HUES48 (cell line): Measurements from ENCODE around the gene KATNA1.

Source experiments
- H3K27ac ChIP-seq: one replicate; pipeline ENCODE4 v1.7.0; 2013; ENCODE audit warnings: low read depth, low read length, inconsistent platforms
- H3K27me3 ChIP-seq: 2 replicates; pipeline ENCODE4 v1.6.1; 2013; ENCODE audit warnings: mild to moderate bottlenecking, low read length; ENCODE audit not compliant: control insufficient read depth, insufficient read depth
- H3K36me3 ChIP-seq: 2 replicates; pipeline ENCODE4 v1.6.1; 2013; ENCODE audit warnings: low read length; ENCODE audit not compliant: control insufficient read depth, insufficient read depth
- H3K4me1 ChIP-seq: 2 replicates; pipeline ENCODE4 v1.6.1; 2013; ENCODE audit warnings: mild to moderate bottlenecking, low read length; ENCODE audit not compliant: control insufficient read depth, insufficient read depth
- H3K4me3 ChIP-seq: 2 replicates; pipeline ENCODE4 v1.5.1; 2013; ENCODE audit warnings: mild to moderate bottlenecking, low read depth, low read length
- H3K9ac ChIP-seq: 2 replicates; pipeline ENCODE4 v1.6.1; 2013; ENCODE audit warnings: mild to moderate bottlenecking, low read depth, low read length, moderate library complexity
- H3K9me3 ChIP-seq: 2 replicates; pipeline ENCODE4 v1.6.1; 2013; ENCODE audit warnings: low read length; ENCODE audit not compliant: control insufficient read depth, insufficient read depth

Gene KATNA1

GRCh38 chr6:149608381-149608982 is 40.0 kb downstream of the KATNA1 start:
- Histone ChIP-seq H3K9ac (no peak overlapping the region), H3K27ac (no peak overlapping the region), H3K4me1 (no peaks in the 10 kb centered on the region), H3K27me3 (no peaks in the 10 kb centered on the region), H3K4me3 (no peak overlapping the region), H3K9me3 (no peaks in the 10 kb centered on the region), H3K36me3 (peaks cover 7% of the 10 kb centered on the region; the same call in 1 of the 2 replicates)

- no peaks in the 10 kb centered on the region for H3K27me3 ChIP-seq
- H3K9me3 ChIP-seq, result no peaks in the 10 kb centered on the region
- H3K4me3 ChIP-seq, result no peak overlapping the region
- H3K36me3 ChIP-seq, result peaks cover 36% of the 10 kb centered on the region
- no peak overlapping the region for H3K27ac ChIP-seq
- H3K9ac ChIP-seq, result no peak overlapping the region
- no peaks in the 10 kb centered on the region for H3K4me1 ChIP-seq
These were observed 48.0 kb downstream of the KATNA1 start for GRCh38 chr6:149600508-149600907.

DNA sequence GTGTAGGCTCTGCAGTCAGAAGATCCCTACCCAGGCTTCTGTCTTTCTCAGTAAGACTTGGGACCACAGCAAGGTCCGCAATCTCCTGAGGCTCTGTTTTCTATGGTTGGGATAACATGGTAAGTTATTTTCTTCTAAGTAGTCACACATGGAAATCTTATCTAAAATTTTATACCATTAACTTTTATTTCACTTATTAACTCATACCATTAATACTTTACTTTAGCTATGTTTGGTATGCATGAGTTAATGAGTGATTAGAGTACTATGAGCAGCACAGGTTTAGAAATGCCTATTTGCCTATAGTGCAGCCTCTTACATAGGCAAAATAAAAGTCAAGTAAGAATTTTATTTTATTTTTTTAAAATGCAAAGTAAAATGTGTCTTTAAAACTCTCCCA is 55.1 kb downstream of the KATNA1 start:
- H3K4me1 ChIP-seq, result no peaks in the 10 kb centered on the region
- H3K27ac ChIP-seq, result no peak overlapping the region
- no peak overlapping the region for H3K9ac ChIP-seq
- H3K9me3 ChIP-seq, result no peaks in the 10 kb centered on the region
- peaks cover 72% of the 10 kb centered on the region for H3K36me3 ChIP-seq
- H3K4me3 ChIP-seq, result no peak overlapping the region
- H3K27me3 ChIP-seq, result no peaks in the 10 kb centered on the region

GRCh38 chr6:149592983-149593382 is 55.5 kb downstream of the KATNA1 start:
- Histone ChIP-seq H3K27me3 (no peaks in the 10 kb centered on the region), H3K4me3 (no peak overlapping the region), H3K9me3 (no peaks in the 10 kb centered on the region), H3K4me1 (no peaks in the 10 kb centered on the region), H3K27ac (no peak overlapping the region), H3K36me3 (peaks cover 75% of the 10 kb centered on the region), H3K9ac (no peak overlapping the region)

DNA sequence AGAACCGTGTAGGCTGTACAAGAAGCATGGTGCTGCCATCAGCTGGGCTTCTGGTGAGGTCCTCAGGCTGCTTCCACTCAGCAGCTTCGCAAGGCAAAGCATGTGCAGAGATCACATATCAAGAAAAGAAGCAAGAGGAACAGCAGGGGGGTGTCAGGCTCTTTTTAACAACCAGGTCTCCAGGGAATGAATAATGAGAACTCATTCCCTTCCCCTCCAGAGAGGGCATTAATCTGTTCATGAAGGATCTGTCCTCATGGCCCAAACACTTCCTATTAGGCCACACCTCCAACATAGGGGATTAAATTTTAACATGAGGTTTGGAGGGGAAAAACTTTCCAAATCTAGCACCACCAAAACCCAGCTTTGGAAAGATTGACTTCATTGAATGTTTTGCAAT is 62.4 kb downstream of the KATNA1 start:
- no peak overlapping the region for H3K27ac ChIP-seq
- H3K4me1 ChIP-seq, result no peaks in the 10 kb centered on the region
- no peak overlapping the region for H3K9ac ChIP-seq
- peaks cover 75% of the 10 kb centered on the region for H3K36me3 ChIP-seq
- no peak overlapping the region for H3K4me3 ChIP-seq
- H3K27me3 ChIP-seq, result no peaks in the 10 kb centered on the region
- H3K9me3 ChIP-seq, result no peaks in the 10 kb centered on the region

- Histone ChIP-seq H3K9ac (no peak overlapping the region), H3K9me3 (no peaks in the 10 kb centered on the region), H3K36me3 (peaks cover 61% of the 10 kb centered on the region), H3K4me3 (no peak overlapping the region), H3K27me3 (no peaks in the 10 kb centered on the region), H3K4me1 (no peaks in the 10 kb centered on the region), H3K27ac (no peak overlapping the region)
These were observed 67.2 kb downstream of the KATNA1 start for GRCh38 chr6:149581349-149581748.

GRCh38 chr6:149580880-149581279 is 67.6 kb downstream of the KATNA1 start:
- peaks cover 57% of the 10 kb centered on the region for H3K36me3 ChIP-seq
- no peak overlapping the region for H3K4me3 ChIP-seq
- H3K4me1 ChIP-seq, result no peaks in the 10 kb centered on the region
- H3K9me3 ChIP-seq, result no peaks in the 10 kb centered on the region
- H3K27me3 ChIP-seq, result no peaks in the 10 kb centered on the region
- no peak overlapping the region for H3K27ac ChIP-seq
- H3K9ac ChIP-seq, result no peak overlapping the region

- H3K27me3 ChIP-seq, result no peaks in the 10 kb centered on the region
- no peaks in the 10 kb centered on the region for H3K9me3 ChIP-seq
- peaks cover 6% of the 10 kb centered on the region for H3K4me1 ChIP-seq
- H3K9ac ChIP-seq, result no peak overlapping the region
- no peak overlapping the region for H3K4me3 ChIP-seq
- H3K27ac ChIP-seq, result no peak overlapping the region
- H3K36me3 ChIP-seq, result 0 out of 2 replicates have a peak, but pooled peaks cover under 1% of the 10 kb centered on the region
These were observed 80.4 kb downstream of the KATNA1 start for GRCh38 chr6:149567945-149568585.

- peak overlapping the region; percentile 94 for H3K9ac ChIP-seq
- peak overlapping the region; percentile 94 for H3K4me3 ChIP-seq
- no peaks in the 10 kb centered on the region for H3K27me3 ChIP-seq
- H3K36me3 ChIP-seq, result no peaks in the 10 kb centered on the region
- H3K4me1 ChIP-seq, result peaks cover 6% of the 10 kb centered on the region
- peak overlapping the region; percentile 91 for H3K27ac ChIP-seq
- H3K9me3 ChIP-seq, result no peaks in the 10 kb centered on the region
These were observed 81.3 kb downstream of the KATNA1 start for GRCh38 chr6:149567194-149567586.

DNA sequence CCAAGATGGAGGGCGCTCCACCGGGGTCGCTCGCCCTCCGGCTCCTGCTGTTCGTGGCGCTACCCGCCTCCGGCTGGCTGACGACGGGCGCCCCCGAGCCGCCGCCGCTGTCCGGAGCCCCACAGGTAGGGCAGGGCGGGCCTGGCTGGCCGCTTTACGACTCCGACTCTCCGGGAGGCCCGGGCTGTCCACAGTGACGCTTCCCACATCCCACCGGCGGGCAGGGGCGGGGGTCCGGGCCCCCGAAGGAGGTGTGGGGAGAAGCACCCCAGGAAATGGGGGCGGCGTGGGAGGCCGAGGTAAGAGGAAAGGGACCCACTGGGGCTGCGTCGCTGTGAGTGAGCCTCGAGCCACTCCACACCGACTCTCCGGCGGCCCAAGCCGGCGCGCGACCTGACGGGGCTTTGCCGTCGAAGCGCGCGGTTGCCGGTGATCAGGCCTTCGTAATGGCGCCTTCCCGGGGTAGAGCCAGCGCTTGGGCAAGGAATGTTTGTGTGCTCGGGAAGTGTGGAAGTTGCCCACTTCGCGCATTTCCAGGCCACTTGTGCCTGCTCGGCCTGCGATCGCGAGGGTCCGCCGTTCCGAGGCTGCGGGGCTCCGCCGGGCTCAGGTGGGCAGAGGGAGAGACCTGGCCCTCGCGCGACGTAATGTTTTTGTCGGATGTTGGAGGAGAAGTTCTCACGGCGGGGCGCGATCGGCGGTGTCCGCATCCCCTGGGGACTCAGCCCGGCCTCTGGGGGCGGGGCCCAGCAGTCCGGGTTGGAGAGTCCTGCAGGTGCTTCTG is 81.9 kb downstream of the KATNA1 start:
- Histone ChIP-seq H3K4me1 (peaks cover 6% of the 10 kb centered on the region), H3K9me3 (no peaks in the 10 kb centered on the region), H3K4me3 (peak overlapping the region; percentile 94), H3K27ac (peak overlapping the region; percentile 91), H3K9ac (peak overlapping the region; percentile 94), H3K27me3 (no peaks in the 10 kb centered on the region), H3K36me3 (no peaks in the 10 kb centered on the region)
